Muscle of leg (tissue), 11 donors: ENCODE measurements around the gene RBMS1. TPM values are rescaled to one million over a fixed set of nuclear protein-coding genes. Genes with fewer than 3 reads are reported as not detected.

Source experiments
- DNase-seq: peaks from one replicate; pipeline ENCODE4 v3.0.0; 2013
- H3K27ac ChIP-seq: one replicate; pipeline ENCODE4 v1.5.1; 2013; ENCODE audit warnings: mild to moderate bottlenecking, low read length, control low read depth
- H3K27me3 ChIP-seq: one replicate; pipeline ENCODE4 v1.6.1; 2013; ENCODE audit warnings: low read length; ENCODE audit not compliant: control insufficient read depth, insufficient read depth
- H3K36me3 ChIP-seq: one replicate; pipeline ENCODE4 v1.6.1; 2013; ENCODE audit warnings: low read length; ENCODE audit not compliant: control insufficient read depth, insufficient read depth
- H3K4me1 ChIP-seq: one replicate; pipeline ENCODE4 v1.6.1; 2013; ENCODE audit warnings: low read length; ENCODE audit not compliant: control insufficient read depth, insufficient read depth
- H3K4me3 ChIP-seq: one replicate; pipeline ENCODE4 v1.5.1; 2013; ENCODE audit warnings: low read length, control low read depth
- H3K9me3 ChIP-seq: replicated peaks from 2 replicates; pipeline ENCODE4 v1.6.1; 2013; ENCODE audit warnings: low read depth, low read length; ENCODE audit not compliant: control insufficient read depth
- WGBS: methylation state at CpG from one replicate; pipeline ENCODE4 v1.1.5; 2013; ENCODE audit warnings: missing lambda C conversion rate; ENCODE audit not compliant: insufficient coverage; 5-methylcytosine and 5-hydroxymethylcytosine counted together
- polyA plus RNA-seq, 8 donors: library from polyadenylated mRNA; unstranded; fragments of 120-200 nt; gene quantifications; one replicate each; pipeline versions ENCODE4 v1.2.1 to v1.2.3, GENCODE V29; 2013; ENCODE audit warnings: inconsistent platforms in 1 of 8, low replicate concordance in 1 of 8; ENCODE audit not compliant: insufficient read length in 8 of 8, insufficient read depth in 1 of 8
- total RNA-seq: library from RNA; stranded (reverse); fragments of 120-200 nt; gene quantifications from one replicate; pipeline ENCODE4 v1.2.4, GENCODE V29; 2013

RBMS1 gene
- total and polyA plus RNA-seq, 9 donors: 41.4 to 71.7 (median 56.6) TPM

DNA sequence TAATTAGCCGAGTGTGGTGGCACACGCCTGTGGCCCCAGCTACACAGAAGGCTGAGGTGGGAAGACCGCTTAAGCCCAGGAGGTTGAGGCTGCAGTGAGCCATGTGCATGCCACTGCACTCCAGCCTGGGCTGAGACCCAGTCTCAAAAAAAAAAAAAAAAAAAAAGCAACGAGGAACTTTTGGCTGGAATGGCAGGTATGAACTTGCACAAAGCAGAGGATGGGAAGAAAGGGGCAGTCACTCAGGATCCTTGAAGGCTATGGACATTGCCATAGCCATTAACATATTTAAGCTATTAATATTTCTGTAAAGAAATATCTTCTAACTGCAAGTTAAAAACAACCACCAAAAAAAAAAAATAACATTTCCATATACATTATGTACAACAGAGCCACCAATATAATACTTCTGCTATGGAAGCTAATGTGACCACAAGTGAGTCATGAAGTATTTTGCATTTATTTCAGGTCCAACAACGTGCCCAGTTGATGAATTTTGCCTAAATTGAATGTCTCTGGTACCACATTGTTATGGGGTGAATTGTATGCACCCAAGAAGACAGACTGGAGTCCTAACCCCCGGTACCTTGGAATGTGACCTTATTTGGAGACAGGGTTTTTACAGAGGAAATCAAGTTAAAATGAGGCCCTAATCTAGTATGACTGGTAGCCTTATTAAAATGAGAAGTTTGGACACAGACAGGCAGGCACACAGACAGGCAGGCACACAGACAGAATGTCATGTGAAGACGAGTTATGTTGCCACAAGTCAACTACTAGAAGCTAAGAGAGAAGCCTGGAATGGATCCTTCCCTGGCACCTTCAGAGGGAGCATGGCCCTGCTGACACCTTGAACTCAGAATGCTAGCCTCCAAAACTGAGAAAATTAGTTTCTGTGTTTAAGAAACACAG lies 102.8 kb downstream of the RBMS1 start:
- Histone ChIP-seq H3K36me3 (no peaks in the 10 kb centered on the region), H3K27ac (no peak overlapping the region), H3K27me3 (no peaks in the 10 kb centered on the region), H3K4me1 (peaks cover 30% of the 10 kb centered on the region), H3K9me3 (no peaks in the 10 kb centered on the region), H3K4me3 (no peak overlapping the region)
- 96% methylated on average over 6 of the region's 7 CpGs for WGBS
- DNase-seq: no peak

DNA sequence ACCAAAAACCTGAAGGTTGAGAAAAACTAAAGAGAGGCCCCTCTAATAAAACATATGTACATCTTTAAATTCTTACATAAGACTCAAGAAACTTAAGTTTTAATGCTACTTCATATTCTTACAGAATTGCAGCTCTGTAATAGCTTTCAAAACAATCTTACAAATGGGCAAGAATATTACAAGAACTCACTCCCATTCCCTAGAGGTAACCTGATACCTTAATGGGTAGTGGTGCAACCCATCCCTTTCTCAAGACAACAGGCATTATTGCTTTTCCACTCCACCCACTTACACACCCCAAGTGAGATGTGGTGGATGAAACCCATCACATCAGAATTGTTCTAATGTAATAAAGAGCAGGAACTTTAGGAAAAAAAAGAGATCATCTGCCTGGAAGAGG lies 103.7 kb downstream of the RBMS1 start:
- Histone ChIP-seq H3K27me3 (no peaks in the 10 kb centered on the region), H3K4me1 (peaks cover 35% of the 10 kb centered on the region), H3K36me3 (no peaks in the 10 kb centered on the region), H3K4me3 (no peak overlapping the region), H3K27ac (no peak overlapping the region), H3K9me3 (no peaks in the 10 kb centered on the region)
- peak; percentile 35 for DNase-seq

DNA sequence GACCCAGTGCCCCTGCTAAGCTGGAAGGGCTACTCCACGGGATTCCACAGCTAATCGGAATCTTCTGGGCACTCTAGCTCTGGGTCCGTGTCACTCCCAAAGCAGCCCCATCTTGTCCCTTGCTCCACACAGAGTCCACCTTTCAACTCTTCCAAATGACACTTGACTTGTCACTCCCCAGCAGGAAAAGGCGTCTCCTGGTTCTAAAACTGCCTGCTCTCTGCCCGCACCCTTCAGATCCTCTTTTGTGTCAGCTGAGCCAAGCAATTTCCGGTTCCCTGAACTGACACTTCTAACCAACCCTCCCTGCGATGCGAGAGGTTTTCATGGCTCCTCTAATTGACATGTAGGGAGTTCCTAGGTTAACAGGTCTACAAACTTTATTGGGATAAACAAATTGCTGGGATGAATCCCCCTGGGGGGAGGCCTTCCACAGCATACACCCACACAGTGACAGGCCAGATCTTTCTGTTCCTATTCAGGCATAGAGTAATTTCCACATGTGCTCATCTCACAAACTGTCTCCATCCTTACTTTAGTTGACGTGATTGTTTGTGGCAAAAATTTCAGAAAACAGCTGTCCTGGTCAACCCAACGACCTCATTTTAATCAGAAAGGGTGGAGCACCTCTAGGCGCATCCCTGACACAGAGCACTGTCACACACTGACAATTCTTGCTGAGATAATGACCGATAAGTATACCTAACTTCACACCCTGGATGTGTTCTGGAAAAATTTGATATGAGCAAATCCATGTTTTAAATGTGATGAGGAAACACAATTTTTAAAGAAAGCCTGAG lies 104.9 kb downstream of the RBMS1 start:
- DNase-seq: peak; percentile 79
- Histone ChIP-seq H3K9me3 (no peaks in the 10 kb centered on the region), H3K27ac (peak overlapping the region; percentile 95), H3K4me3 (no peak overlapping the region), H3K4me1 (peaks cover 35% of the 10 kb centered on the region), H3K36me3 (no peaks in the 10 kb centered on the region), H3K27me3 (no peaks in the 10 kb centered on the region)
- WGBS: 37% methylated on average over 7 of the region's 12 CpGs

DNA sequence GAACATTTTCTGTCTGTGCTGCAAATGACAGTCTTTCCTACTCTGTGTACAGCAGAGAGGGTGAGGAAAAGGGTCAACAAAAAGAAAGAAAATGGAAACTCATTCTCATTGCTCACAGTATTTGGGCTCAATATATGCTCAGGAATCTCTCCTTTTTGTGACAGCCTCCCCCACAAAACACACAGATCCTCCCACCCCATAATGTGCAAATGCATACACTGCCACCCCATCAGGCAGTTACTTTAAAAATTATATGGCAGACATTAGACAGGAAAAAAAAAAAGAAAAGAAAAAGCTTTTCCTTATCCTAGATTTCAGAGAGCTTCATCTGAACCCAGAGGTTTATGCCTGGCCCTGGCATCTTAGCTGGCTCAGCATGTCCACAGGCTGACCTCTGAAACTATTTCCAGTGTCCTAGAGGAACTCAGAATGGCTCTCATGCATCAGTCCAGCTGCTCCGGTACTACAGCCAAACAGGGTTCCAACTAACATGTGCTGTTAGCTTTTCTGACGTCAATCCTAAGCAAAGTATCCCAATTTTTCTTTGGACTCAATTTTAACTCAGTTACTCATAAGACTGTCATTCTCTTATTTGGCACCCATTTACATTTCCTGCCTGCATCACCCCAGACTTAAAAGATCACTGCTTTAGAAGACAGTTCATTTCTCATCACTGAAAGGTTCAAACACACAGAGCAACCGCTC lies 105.9 kb downstream of the RBMS1 start:
- Histone ChIP-seq H3K4me3 (no peak overlapping the region), H3K9me3 (no peaks in the 10 kb centered on the region), H3K36me3 (no peaks in the 10 kb centered on the region), H3K27ac (peak overlapping the region; percentile 95), H3K27me3 (no peaks in the 10 kb centered on the region), H3K4me1 (peaks cover 35% of the 10 kb centered on the region)
- peak; percentile 99 for DNase-seq
- WGBS: 31% methylated on average over 3 of the region's 3 CpGs

DNA sequence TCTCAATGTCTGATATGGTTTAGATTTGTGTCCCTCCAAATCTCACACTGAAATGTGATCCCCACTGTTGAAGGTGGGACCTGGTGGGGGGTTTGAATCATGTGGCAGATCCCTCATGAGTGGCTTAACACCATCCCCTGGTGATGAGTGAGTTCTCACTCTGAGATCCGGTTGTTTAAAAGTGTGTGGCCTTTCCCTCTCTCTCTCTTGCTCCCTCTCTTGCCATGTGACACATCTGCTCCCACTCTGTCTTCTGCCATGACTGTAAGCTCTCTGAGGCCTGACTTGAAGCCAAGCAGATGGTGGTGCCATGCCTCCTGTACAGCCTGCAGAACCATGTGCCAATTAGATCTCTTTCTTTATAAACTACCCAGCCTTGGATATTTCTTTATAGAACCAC lies 108.8 kb downstream of the RBMS1 start:
- no peaks in the 10 kb centered on the region for H3K27me3 ChIP-seq
- no peak for DNase-seq
- no peak overlapping the region for H3K4me3 ChIP-seq
- no peaks in the 10 kb centered on the region for H3K36me3 ChIP-seq
- no CpG with 5 or more reads among the region's 1 CpG for WGBS
- no peaks in the 10 kb centered on the region for H3K9me3 ChIP-seq
- peaks cover 40% of the 10 kb centered on the region for H3K4me1 ChIP-seq
- H3K27ac ChIP-seq: no peak overlapping the region

DNA sequence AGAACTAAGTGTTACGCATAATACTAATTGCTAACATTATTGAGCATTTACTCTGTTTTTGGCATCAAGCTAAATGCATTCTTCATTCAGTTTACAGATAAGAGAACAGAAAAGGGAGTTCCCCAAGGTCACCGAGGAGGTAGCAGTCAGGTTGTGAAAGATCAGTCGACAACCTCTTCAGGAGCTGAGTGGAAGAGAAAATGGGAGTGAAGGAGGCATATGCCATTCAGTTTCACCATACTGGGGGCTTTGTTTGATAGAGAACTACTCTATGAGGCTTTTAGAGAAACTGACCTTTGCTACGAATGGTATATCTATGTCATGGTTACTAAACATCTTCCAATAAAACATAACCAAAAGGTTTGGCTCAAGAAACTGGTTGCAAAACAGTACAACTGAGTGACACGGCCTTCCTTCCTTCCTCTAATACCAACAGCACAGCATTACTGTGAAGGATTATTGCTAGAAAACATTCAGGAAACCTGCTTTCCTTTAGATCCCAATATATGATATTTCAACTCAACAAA lies 112.1 kb downstream of the RBMS1 start:
- Histone ChIP-seq H3K4me1 (peaks cover 21% of the 10 kb centered on the region), H3K27me3 (no peaks in the 10 kb centered on the region), H3K4me3 (no peak overlapping the region), H3K9me3 (no peaks in the 10 kb centered on the region), H3K36me3 (no peaks in the 10 kb centered on the region), H3K27ac (peak overlapping the region; percentile 23)
- 50% methylated on average over 1 of the region's 5 CpGs for WGBS
- DNase-seq: no peak

DNA sequence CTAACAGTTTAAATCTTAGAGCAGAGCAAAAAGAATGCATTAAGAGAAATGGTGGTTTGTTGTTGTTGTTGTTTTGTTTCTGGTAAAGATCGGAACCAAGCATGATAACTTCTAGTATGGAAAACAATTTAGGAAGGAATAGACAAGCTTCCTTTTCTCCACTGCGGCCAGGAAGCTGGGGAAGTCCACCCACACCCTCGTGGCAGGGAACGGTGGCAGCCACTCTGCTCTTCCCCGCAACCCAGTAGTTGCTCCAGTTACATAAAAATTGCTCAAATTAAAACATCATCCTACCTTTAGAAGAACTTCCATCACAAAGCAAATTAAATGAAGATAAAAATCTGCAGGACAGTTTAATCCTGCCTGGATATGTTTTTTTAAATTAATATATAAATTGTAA lies 113.0 kb downstream of the RBMS1 start:
- Histone ChIP-seq H3K36me3 (no peaks in the 10 kb centered on the region), H3K27me3 (no peaks in the 10 kb centered on the region), H3K4me1 (peaks cover 16% of the 10 kb centered on the region), H3K27ac (no peak overlapping the region), H3K4me3 (no peak overlapping the region), H3K9me3 (no peaks in the 10 kb centered on the region)
- whole genome bisulfite sequencing: 60% methylated on average over 1 of the region's 5 CpGs
- DNase-seq: no peak

DNA sequence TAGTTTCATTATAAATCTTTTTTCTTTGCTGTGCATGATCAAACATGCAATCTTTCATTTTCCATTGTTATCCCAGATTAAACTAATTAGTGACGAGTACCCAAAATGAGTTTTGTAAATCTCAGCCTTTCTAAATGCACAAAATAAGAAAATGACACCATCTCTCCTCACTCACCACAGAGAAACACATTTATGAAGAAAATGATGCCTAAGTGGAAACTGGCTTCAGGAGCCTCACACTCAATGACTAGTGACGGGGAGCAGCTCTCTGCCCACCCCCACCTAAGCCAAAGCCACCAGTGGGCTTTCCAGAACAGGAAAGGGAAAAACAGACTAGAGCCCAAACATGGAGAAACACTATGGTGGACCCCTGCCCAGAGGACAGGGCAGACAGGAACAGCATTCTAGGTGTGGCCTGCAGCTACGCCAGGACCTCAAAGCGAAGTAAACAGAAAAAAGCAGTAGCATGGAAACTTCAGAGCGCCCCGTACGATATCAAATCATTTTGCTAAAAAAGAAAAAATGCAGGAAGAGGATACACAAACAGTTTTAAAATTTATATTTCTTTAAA lies 113.5 kb downstream of the RBMS1 start:
- Histone ChIP-seq H3K27me3 (no peaks in the 10 kb centered on the region), H3K36me3 (no peaks in the 10 kb centered on the region), H3K4me1 (peaks cover 12% of the 10 kb centered on the region), H3K9me3 (no peaks in the 10 kb centered on the region), H3K4me3 (no peak overlapping the region), H3K27ac (peak overlapping the region; percentile 33)
- WGBS: 100% methylated on average over 1 of the region's 7 CpGs
- no peak for DNase-seq

DNA sequence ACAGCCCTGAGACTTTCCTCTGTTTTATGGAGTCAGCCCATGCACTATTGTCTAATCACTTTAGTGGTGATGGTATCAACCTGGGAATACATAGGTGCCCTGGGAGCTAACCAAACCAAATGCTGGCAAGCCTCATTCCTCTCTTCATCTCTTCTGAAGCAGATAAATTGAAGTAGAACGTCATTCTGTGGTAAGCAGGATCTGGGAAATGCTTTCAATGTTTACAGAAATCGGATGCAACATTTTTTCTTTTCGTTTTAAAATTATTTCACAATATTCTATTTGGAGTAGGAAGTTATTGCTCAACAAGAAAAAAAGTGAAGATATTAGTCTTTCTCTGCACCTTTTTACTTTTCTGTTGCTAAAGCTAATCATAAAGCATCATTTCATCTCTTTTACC lies 114.2 kb downstream of the RBMS1 start:
- peaks cover 12% of the 10 kb centered on the region for H3K4me1 ChIP-seq

More for the DNA sequence above, 114.2 kb downstream of the RBMS1 start:
- peak; percentile 38 for DNase-seq
- no peaks in the 10 kb centered on the region for H3K36me3 ChIP-seq
- H3K9me3 ChIP-seq: no peaks in the 10 kb centered on the region
- no peaks in the 10 kb centered on the region for H3K27me3 ChIP-seq
- peak overlapping the region; percentile 15 for H3K27ac ChIP-seq
- no peak overlapping the region for H3K4me3 ChIP-seq
- WGBS: no CpG with 5 or more reads among the region's 3 CpGs
